Breast epithelium (tissue), 3 donors: ENCODE results near the gene FNIP2.

Source experiments
- POLR2A ChIP-seq: fragments of 450-650 bp; IDR thresholded peaks from one replicate; pipeline ENCODE4 v1.6.1; 2016; ENCODE audit warnings: antibody characterized with exemption, mild to moderate bottlenecking, moderate library complexity
- TF ChIP-seq, protein P1 (sequence below), 3 donors: fragments of 450-650 bp; IDR thresholded peaks; one replicate each; pipeline ENCODE4 v1.5.1; 2016 to 2017; ENCODE audit warnings: antibody characterized with exemption in 3 of 3, mild to moderate bottlenecking in 3 of 3, moderate library complexity in 3 of 3

GRCh38 chr4:158869761-158870160 is 100.9 kb downstream of the FNIP2 start:
- TF ChIP-seq, protein P1, sequence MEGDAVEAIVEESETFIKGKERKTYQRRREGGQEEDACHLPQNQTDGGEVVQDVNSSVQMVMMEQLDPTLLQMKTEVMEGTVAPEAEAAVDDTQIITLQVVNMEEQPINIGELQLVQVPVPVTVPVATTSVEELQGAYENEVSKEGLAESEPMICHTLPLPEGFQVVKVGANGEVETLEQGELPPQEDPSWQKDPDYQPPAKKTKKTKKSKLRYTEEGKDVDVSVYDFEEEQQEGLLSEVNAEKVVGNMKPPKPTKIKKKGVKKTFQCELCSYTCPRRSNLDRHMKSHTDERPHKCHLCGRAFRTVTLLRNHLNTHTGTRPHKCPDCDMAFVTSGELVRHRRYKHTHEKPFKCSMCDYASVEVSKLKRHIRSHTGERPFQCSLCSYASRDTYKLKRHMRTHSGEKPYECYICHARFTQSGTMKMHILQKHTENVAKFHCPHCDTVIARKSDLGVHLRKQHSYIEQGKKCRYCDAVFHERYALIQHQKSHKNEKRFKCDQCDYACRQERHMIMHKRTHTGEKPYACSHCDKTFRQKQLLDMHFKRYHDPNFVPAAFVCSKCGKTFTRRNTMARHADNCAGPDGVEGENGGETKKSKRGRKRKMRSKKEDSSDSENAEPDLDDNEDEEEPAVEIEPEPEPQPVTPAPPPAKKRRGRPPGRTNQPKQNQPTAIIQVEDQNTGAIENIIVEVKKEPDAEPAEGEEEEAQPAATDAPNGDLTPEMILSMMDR (IDR thresholded peaks at IDR 0.05), result no peak
- TF ChIP-seq POLR2A, result no peak
